Body of pancreas (tissue), 4 donors: Measurements from ENCODE around the gene MYCBPAP.
A peak's percentile ranks its signal among the peaks of the same experiment; 100 is the strongest.

ENCODE experiments used
- POLR2A ChIP-seq, 3 donors: fragments of 450-650 bp; IDR thresholded peaks; one replicate each; pipeline ENCODE4 v1.6.1; 2016; ENCODE audit warnings: antibody characterized with exemption in 3 of 3, mild to moderate bottlenecking in 2 of 3
- TF ChIP-seq, protein P1 (sequence below), 7 experiments: fragments of 450-650 bp in 4 of 7; fragments of 200-600 bp in 3 of 7; sonication (generic) in 3 of 7; IDR thresholded peaks; one replicate each; pipeline ENCODE4 v1.5.1; 2016 to 2019; ENCODE audit warnings: antibody characterized with exemption in 7 of 7

- TF ChIP-seq, protein P1, sequence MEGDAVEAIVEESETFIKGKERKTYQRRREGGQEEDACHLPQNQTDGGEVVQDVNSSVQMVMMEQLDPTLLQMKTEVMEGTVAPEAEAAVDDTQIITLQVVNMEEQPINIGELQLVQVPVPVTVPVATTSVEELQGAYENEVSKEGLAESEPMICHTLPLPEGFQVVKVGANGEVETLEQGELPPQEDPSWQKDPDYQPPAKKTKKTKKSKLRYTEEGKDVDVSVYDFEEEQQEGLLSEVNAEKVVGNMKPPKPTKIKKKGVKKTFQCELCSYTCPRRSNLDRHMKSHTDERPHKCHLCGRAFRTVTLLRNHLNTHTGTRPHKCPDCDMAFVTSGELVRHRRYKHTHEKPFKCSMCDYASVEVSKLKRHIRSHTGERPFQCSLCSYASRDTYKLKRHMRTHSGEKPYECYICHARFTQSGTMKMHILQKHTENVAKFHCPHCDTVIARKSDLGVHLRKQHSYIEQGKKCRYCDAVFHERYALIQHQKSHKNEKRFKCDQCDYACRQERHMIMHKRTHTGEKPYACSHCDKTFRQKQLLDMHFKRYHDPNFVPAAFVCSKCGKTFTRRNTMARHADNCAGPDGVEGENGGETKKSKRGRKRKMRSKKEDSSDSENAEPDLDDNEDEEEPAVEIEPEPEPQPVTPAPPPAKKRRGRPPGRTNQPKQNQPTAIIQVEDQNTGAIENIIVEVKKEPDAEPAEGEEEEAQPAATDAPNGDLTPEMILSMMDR (IDR thresholded peaks at IDR 0.05) = no peak
- TF ChIP-seq POLR2A (IDR thresholded peaks at IDR 0.05) = peak in 1 of 3 donors; percentile 1
Measured at GRCh38 chr17:50542795-50543774, 34.8 kb downstream of the MYCBPAP start.
